GM23248 (cell line): Measurements from ENCODE around the gene MPC1L.
"Not testable (repeated sequence)": the region's sequence is repeated elsewhere in the genome, so short reads cannot be mapped to it uniquely, and the experiment has no call there.

Source experiments
- EZH2 ChIP-seq: fragments of 200-600 bp; sonication (generic); IDR thresholded peaks from 2 replicates; pipeline ENCODE4 v1.6.1; 2018; ENCODE audit warnings: antibody characterized with exemption, mild to moderate bottlenecking; ENCODE audit not compliant: insufficient read depth, poor library complexity, severe bottlenecking
- EZH2phosphoT487 ChIP-seq: fragments of 200-600 bp; sonication (generic); IDR thresholded peaks from 2 replicates; pipeline ENCODE4 v1.6.1; 2018; ENCODE audit warnings: antibody characterized with exemption, moderate library complexity, mild to moderate bottlenecking, low read depth; ENCODE audit not compliant: insufficient read depth

DNA sequence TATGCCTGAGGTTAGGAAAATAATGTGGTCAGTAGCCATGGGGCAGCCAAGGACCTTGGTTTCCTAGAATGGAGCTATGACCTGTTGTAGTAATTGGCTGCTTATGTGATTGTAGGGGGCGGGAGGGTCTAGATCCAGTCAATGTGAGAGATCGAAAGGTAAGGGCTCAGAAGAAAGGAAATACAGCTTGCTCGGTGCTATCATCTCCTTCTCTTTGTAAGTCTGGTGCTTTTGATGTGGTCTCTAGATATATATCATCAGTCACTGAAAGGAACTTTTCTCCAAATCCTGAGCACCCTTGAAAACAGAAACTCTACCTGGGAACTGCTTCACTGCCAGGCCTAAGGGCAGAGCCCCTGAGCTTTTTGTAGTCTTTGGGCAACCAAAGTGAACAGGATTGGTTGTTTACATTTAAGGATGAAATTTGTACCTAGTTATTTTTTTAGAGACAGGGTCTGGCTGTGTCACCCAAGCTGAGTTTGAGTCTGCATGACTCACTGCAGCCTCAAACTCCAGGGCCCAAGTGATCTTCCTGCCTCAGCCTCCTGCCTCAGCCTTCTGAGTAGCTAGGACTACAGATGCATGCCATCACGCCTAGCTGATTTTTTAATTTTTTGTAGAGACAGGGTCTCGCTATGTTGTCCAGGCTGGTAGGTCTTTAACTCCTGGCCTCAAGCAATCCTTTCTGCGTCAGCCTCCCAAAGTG, 33.5 kb upstream of the MPC1L start:
- TF ChIP-seq EZH2phosphoT487, EZH2: not testable (repeated sequence)
